DOHH2 (cell line): ENCODE results near the gene NAPG.
"Not testable (repeated sequence)": the region's sequence is repeated elsewhere in the genome, so short reads cannot be mapped to it uniquely, and the experiment has no call there.

Source experiments
- H3F3A ChIP-seq: fragments of 200-600 bp; sonication (generic), shearing (Covaris generic); 2 replicates; pipeline ENCODE4 v1.6.0; 2016; ENCODE audit warnings: antibody characterized with exemption, mild to moderate bottlenecking; ENCODE audit not compliant: control insufficient read depth, insufficient read depth
- H3K27ac ChIP-seq: fragments of 200-600 bp; sonication (generic); 2 replicates; pipeline ENCODE4 v1.5.1; 2014; ENCODE audit warnings: low read depth, mild to moderate bottlenecking, low read length, moderate library complexity
- H3K27me3 ChIP-seq: fragments of 200-600 bp; sonication (generic); 2 replicates; pipeline ENCODE4 v1.6.1; 2014; ENCODE audit warnings: mild to moderate bottlenecking, low read length, mixed read lengths; ENCODE audit not compliant: control insufficient read depth
- H3K36me3 ChIP-seq: fragments of 200-600 bp; sonication (generic); 2 replicates; pipeline ENCODE4 v1.6.1; 2014; ENCODE audit warnings: mild to moderate bottlenecking, low read length, moderate library complexity, mixed read lengths; ENCODE audit not compliant: control insufficient read depth
- H3K4me1 ChIP-seq: fragments of 200-600 bp; sonication (generic); 2 replicates; pipeline ENCODE4 v1.6.1; 2014; ENCODE audit warnings: mild to moderate bottlenecking, low read length, mixed read lengths; ENCODE audit not compliant: control insufficient read depth
- H3K4me2 ChIP-seq: fragments of 200-600 bp; sonication (generic); 2 replicates; pipeline ENCODE4 v1.6.0; 2014; ENCODE audit warnings: mild to moderate bottlenecking, low read length, moderate library complexity
- H3K4me3 ChIP-seq: fragments of 200-600 bp; sonication (generic); 2 replicates; pipeline ENCODE4 v1.5.1; 2014; ENCODE audit warnings: mild to moderate bottlenecking, low read length, mixed read lengths
- H3K79me2 ChIP-seq: fragments of 200-600 bp; sonication (generic); 2 replicates; pipeline ENCODE4 v1.6.1; 2014; ENCODE audit warnings: mild to moderate bottlenecking, low read length, mixed read lengths; ENCODE audit not compliant: control insufficient read depth
- H3K9me2 ChIP-seq: fragments of 200-600 bp; sonication (generic); replicated peaks from 2 replicates; pipeline ENCODE4 v1.6.1; 2014; ENCODE audit warnings: mild to moderate bottlenecking, low read length, mixed read lengths; ENCODE audit not compliant: control insufficient read depth
- H3K9me3 ChIP-seq: fragments of 200-600 bp; sonication (generic); 2 replicates; pipeline ENCODE4 v1.6.1; 2014; ENCODE audit warnings: antibody characterized with exemption, low read length, mixed read lengths; ENCODE audit not compliant: control insufficient read depth, insufficient read depth
- H4K20me1 ChIP-seq: fragments of 200-600 bp; sonication (generic); 2 replicates; pipeline ENCODE4 v1.6.0; 2014; ENCODE audit warnings: low read depth, mild to moderate bottlenecking, antibody characterized with exemption, low read length, moderate library complexity; ENCODE audit not compliant: control insufficient read depth, insufficient read depth
- EZH2phosphoT487 ChIP-seq: fragments of 200-600 bp; sonication (generic); IDR thresholded peaks from 2 replicates; pipeline ENCODE4 v1.6.1; 2017; ENCODE audit warnings: borderline replicate concordance, mild to moderate bottlenecking, antibody characterized with exemption, low read length, moderate library complexity, mixed read lengths
- TF ChIP-seq, protein P1 (sequence below): fragments of 200-600 bp; sonication (generic); IDR thresholded peaks from one replicate; pipeline ENCODE4 v1.5.1; 2014; ENCODE audit warnings: antibody characterized with exemption, mild to moderate bottlenecking, low read depth, low read length; ENCODE audit not compliant: poor library complexity, severe bottlenecking

Gene NAPG

GRCh38 chr18:10500038-10500437, 25.8 kb upstream of the NAPG start:
- no peaks in the 10 kb centered on the region for H3K9me2 ChIP-seq
- TF ChIP-seq, protein P1, sequence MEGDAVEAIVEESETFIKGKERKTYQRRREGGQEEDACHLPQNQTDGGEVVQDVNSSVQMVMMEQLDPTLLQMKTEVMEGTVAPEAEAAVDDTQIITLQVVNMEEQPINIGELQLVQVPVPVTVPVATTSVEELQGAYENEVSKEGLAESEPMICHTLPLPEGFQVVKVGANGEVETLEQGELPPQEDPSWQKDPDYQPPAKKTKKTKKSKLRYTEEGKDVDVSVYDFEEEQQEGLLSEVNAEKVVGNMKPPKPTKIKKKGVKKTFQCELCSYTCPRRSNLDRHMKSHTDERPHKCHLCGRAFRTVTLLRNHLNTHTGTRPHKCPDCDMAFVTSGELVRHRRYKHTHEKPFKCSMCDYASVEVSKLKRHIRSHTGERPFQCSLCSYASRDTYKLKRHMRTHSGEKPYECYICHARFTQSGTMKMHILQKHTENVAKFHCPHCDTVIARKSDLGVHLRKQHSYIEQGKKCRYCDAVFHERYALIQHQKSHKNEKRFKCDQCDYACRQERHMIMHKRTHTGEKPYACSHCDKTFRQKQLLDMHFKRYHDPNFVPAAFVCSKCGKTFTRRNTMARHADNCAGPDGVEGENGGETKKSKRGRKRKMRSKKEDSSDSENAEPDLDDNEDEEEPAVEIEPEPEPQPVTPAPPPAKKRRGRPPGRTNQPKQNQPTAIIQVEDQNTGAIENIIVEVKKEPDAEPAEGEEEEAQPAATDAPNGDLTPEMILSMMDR = no peak
- TF ChIP-seq EZH2phosphoT487 = no peak
- no peaks in the 10 kb centered on the region for H3K36me3 ChIP-seq
- no peak overlapping the region for H3K27ac ChIP-seq
- peaks cover 2% of the 10 kb centered on the region; the same call in 1 of the 2 replicates for H3K9me3 ChIP-seq
- no peaks in the 10 kb centered on the region for H3K4me1 ChIP-seq
- H3F3A ChIP-seq = no peaks in the 10 kb centered on the region
- no peak overlapping the region for H3K4me2 ChIP-seq
- H3K4me3 ChIP-seq = no peak overlapping the region
- no peaks in the 10 kb centered on the region for H4K20me1 ChIP-seq
- peaks cover 11% of the 10 kb centered on the region for H3K27me3 ChIP-seq
- no peaks in the 10 kb centered on the region for H3K79me2 ChIP-seq

DNA sequence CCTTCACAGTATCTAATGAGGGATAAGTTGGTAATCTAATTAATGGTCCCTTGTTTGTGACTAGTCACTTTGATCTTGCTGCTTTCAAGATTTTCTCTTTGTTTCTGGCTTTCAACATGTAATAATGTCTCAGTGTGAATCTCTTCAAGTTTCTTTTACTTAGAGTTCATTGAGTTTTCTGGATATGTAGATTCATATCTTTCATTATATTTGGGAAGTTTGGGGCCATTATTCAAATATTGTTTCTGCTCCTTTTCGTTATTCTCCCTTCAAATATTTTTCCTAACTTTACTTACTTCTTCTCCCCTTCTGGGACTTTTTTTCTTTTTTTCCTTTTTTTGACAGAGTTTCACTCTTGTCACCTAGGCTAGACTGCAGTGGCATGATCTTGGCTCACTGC, 21.1 kb upstream of the NAPG start:
- Histone ChIP-seq H3K79me2 (no peaks in the 10 kb centered on the region), H3K27ac (no peak overlapping the region), H3K4me2 (no peak overlapping the region), H3K4me1 (no peaks in the 10 kb centered on the region), H3K9me2 (no peaks in the 10 kb centered on the region), H3F3A (no peaks in the 10 kb centered on the region), H3K4me3 (no peak overlapping the region), H3K9me3 (peaks cover 8% of the 10 kb centered on the region), H4K20me1 (no peaks in the 10 kb centered on the region), H3K27me3 (peaks cover 11% of the 10 kb centered on the region), H3K36me3 (no peaks in the 10 kb centered on the region)
- no peak for TF ChIP-seq EZH2phosphoT487
- TF ChIP-seq, protein P1 = no peak

- not testable (repeated sequence) for H3K79me2 ChIP-seq, H3K4me3 ChIP-seq, H3K4me1 ChIP-seq, H3K36me3 ChIP-seq, H3K9me2 ChIP-seq, H4K20me1 ChIP-seq, H3K4me2 ChIP-seq, H3K9me3 ChIP-seq, H3K27ac ChIP-seq, H3F3A ChIP-seq
- H3K27me3 ChIP-seq = peaks cover 10% of the 10 kb centered on the region
Measured at GRCh38 chr18:10505892-10506291, 19.9 kb upstream of the NAPG start.

DNA sequence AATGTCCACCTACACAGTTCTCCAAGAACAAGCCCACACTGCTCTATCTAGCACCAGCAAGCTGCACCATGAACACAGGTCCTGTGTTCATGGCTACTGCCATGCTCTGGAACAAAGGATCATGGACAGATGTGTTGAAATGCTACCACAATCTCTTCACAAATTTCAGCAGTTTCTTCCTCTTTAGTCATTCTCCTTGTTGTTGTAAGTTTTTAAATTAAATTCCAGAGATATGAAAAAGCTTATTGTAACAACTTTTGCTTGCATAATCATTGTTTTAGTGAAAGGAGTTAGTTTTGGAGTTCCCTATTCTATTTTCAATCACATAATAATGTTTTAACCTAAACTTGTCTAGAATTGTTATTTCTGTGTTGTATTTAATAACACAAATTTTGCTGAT, 17.2 kb upstream of the NAPG start:
- no peaks in the 10 kb centered on the region for H3K79me2 ChIP-seq
- no peak overlapping the region for H3K4me3 ChIP-seq
- TF ChIP-seq, protein P1 = no peak
- TF ChIP-seq EZH2phosphoT487 = no peak
- no peaks in the 10 kb centered on the region for H3F3A ChIP-seq
- H4K20me1 ChIP-seq = no peaks in the 10 kb centered on the region
- H3K4me2 ChIP-seq = no peak overlapping the region
- H3K27ac ChIP-seq = no peak overlapping the region
- H3K36me3 ChIP-seq = no peaks in the 10 kb centered on the region
- H3K27me3 ChIP-seq = peaks cover 6% of the 10 kb centered on the region; the same call in 1 of the 2 replicates
- peaks cover 6% of the 10 kb centered on the region for H3K9me3 ChIP-seq
- no peaks in the 10 kb centered on the region for H3K4me1 ChIP-seq
- no peaks in the 10 kb centered on the region for H3K9me2 ChIP-seq
